ENCODE measurements around the gene TDRD10. TPM values are rescaled to one million over a fixed set of nuclear protein-coding genes. Genes with fewer than 3 reads are reported as not detected.

TDRD10 gene
- total RNA-seq, 1 donor from 2014 or later, result not detected

DNA sequence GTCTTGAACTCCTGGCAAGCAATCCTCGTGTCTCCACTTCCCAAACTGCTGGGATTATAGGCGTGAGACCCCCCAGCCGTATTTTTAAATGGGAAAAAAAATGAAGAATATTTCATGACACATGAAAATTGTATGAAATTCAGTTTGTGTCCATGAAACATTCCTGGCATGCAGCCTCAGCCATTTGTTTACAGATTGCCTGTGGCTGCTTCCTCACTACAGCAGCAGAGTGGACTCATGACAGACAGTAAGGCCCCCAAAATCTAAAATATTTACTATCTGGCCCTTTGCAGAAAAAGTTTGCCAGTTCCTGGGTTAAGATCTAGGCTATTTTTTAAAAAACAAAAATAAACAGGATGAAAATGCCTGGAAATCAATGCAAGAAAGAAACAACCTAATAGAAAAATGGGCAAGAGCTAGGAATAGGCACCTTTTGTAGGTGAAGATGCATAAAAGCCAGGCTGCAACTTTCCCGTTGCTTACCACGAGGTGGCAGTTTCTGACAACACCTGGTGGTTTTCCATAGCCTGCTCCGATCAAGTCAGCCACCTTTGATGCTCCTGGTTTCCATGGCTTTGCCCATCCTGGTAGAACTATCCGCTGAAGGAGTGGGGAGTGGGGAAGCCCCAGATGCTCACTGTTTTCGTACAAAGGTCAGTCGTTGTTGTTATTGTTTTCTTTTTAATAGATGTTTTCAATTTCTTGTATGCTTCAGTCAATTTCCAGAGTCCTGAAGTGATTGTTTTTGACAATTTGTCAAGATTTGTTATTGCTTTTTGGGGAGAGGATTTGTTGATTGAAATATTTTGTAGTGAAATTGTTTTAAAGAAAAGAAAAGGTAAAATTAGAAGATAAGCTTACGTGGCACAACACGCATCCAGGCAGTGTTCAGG lies 32.2 kb downstream of the TDRD10 start:
- H3K4me1 Mint-ChIP-seq (ENCODE audit: low read depth, unreplicated experiment), result no peaks in the 10 kb centered on the region
- no peak overlapping the region for H3K4me3 Mint-ChIP-seq (ENCODE audit: unreplicated experiment)
- H3K27me3 Mint-ChIP-seq (ENCODE audit: unreplicated experiment), result no peaks in the 10 kb centered on the region
- peaks cover 6% of the 10 kb centered on the region for H3K9me3 Mint-ChIP-seq (ENCODE audit: unreplicated experiment)
- H3K36me3 Mint-ChIP-seq (ENCODE audit: unreplicated experiment), result peaks cover 5% of the 10 kb centered on the region
- TF ChIP-seq, protein P1, sequence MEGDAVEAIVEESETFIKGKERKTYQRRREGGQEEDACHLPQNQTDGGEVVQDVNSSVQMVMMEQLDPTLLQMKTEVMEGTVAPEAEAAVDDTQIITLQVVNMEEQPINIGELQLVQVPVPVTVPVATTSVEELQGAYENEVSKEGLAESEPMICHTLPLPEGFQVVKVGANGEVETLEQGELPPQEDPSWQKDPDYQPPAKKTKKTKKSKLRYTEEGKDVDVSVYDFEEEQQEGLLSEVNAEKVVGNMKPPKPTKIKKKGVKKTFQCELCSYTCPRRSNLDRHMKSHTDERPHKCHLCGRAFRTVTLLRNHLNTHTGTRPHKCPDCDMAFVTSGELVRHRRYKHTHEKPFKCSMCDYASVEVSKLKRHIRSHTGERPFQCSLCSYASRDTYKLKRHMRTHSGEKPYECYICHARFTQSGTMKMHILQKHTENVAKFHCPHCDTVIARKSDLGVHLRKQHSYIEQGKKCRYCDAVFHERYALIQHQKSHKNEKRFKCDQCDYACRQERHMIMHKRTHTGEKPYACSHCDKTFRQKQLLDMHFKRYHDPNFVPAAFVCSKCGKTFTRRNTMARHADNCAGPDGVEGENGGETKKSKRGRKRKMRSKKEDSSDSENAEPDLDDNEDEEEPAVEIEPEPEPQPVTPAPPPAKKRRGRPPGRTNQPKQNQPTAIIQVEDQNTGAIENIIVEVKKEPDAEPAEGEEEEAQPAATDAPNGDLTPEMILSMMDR (IDR thresholded peaks at IDR 0.05; ENCODE audit: partially characterized antibody, unreplicated experiment), result peak; percentile 27
- DNase-seq, result peak; percentile 27
- H3K27ac Mint-ChIP-seq (ENCODE audit: unreplicated experiment), result no peak overlapping the region

DNA sequence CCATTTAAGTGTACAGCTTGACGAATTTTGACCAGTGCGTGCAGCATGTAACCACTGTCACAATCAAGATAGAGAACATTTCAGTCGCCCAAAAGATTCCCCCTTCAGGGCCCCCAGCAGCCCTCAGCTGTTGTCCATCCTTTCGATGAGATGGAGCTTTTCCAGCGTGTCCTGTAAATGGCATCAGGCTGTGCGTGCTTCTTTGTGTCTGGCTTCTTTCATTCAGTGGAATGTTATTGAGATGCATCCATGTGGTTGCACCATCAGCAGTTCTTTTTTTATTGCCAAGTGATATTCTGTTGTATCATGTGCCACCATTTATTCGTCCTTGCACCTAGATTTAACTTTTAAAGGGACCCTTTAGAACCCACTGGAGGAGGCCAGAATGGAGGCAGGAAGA lies 34.6 kb downstream of the TDRD10 start:
- Mint-ChIP-seq H3K4me3 (ENCODE audit: unreplicated experiment) (no peak overlapping the region), H3K36me3 (ENCODE audit: unreplicated experiment) (peaks cover 5% of the 10 kb centered on the region), H3K4me1 (ENCODE audit: low read depth, unreplicated experiment) (no peaks in the 10 kb centered on the region), H3K27me3 (ENCODE audit: unreplicated experiment) (peaks cover 7% of the 10 kb centered on the region), H3K9me3 (ENCODE audit: unreplicated experiment) (peaks cover 8% of the 10 kb centered on the region), H3K27ac (ENCODE audit: unreplicated experiment) (no peak overlapping the region)
- TF ChIP-seq, protein P1 (IDR thresholded peaks at IDR 0.05; ENCODE audit: partially characterized antibody, unreplicated experiment), result no peak
- no peak for DNase-seq

- Mint-ChIP-seq H3K27me3 (ENCODE audit: unreplicated experiment) (peaks cover 8% of the 10 kb centered on the region), H3K4me1 (ENCODE audit: low read depth, unreplicated experiment) (no peaks in the 10 kb centered on the region), H3K36me3 (ENCODE audit: unreplicated experiment) (peaks cover 5% of the 10 kb centered on the region), H3K9me3 (ENCODE audit: unreplicated experiment) (peaks cover 8% of the 10 kb centered on the region), H3K4me3 (ENCODE audit: unreplicated experiment) (no peak overlapping the region), H3K27ac (ENCODE audit: unreplicated experiment) (no peak overlapping the region)
- DNase-seq, result no peak
- TF ChIP-seq, protein P1 (IDR thresholded peaks at IDR 0.05; ENCODE audit: partially characterized antibody, unreplicated experiment), result no peak
These were observed 37.8 kb downstream of the TDRD10 start for GRCh38 chr1:154539486-154540483.

GRCh38 chr1:154541231-154541630 lies 39.2 kb downstream of the TDRD10 start:
- TF ChIP-seq, protein P1 (IDR thresholded peaks at IDR 0.05; ENCODE audit: partially characterized antibody, unreplicated experiment), result no peak
- peaks cover 8% of the 10 kb centered on the region for H3K27me3 Mint-ChIP-seq (ENCODE audit: unreplicated experiment)
- DNase-seq, result no peak

More at GRCh38 chr1:154541231-154541630, 39.2 kb downstream of the TDRD10 start:
- Mint-ChIP-seq H3K27ac (ENCODE audit: unreplicated experiment) (no peak overlapping the region), H3K36me3 (ENCODE audit: unreplicated experiment) (no peaks in the 10 kb centered on the region), H3K9me3 (ENCODE audit: unreplicated experiment) (peaks cover 6% of the 10 kb centered on the region), H3K4me1 (ENCODE audit: low read depth, unreplicated experiment) (no peaks in the 10 kb centered on the region), H3K4me3 (ENCODE audit: unreplicated experiment) (no peak overlapping the region)

Data from glutamatergic neuron (in vitro differentiated cells).